ENCODE data around the gene SLC9A9. TPM values are rescaled to one million over a fixed set of nuclear protein-coding genes. Genes with fewer than 3 reads are reported as not detected.

SLC9A9 gene
- total and polyA plus RNA-seq, 4 donors = 3.3 to 15.0 (median 6.1) TPM

- TF ChIP-seq, protein P1, sequence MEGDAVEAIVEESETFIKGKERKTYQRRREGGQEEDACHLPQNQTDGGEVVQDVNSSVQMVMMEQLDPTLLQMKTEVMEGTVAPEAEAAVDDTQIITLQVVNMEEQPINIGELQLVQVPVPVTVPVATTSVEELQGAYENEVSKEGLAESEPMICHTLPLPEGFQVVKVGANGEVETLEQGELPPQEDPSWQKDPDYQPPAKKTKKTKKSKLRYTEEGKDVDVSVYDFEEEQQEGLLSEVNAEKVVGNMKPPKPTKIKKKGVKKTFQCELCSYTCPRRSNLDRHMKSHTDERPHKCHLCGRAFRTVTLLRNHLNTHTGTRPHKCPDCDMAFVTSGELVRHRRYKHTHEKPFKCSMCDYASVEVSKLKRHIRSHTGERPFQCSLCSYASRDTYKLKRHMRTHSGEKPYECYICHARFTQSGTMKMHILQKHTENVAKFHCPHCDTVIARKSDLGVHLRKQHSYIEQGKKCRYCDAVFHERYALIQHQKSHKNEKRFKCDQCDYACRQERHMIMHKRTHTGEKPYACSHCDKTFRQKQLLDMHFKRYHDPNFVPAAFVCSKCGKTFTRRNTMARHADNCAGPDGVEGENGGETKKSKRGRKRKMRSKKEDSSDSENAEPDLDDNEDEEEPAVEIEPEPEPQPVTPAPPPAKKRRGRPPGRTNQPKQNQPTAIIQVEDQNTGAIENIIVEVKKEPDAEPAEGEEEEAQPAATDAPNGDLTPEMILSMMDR (IDR thresholded peaks at IDR 0.05; ENCODE audit: low read depth, low read length, missing input control) = no peak
Measured at GRCh38 chr3:143672396-143673165, 175.7 kb downstream of the SLC9A9 start (continued).

DNA sequence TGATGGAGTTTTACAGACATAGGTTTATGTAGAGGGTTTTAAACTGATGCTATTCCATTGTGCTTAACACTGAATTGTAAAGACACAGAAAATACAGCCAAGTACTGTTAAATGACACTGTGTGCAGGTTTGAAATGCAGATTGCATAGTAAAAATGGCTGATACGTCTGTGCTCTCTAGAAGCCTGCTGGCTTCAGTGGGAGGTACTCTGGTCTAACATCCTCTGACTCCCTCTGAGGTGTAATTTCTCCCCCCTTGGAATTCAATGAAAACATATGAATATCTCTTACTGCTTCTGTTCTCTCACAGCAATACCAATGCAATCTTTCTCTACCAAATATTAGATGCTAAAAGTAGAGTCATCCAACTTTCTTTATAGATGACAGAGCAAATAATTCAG is 176.6 kb downstream of the SLC9A9 start:
- Histone ChIP-seq H3K4me1 (ENCODE audit: control insufficient read depth in 4 of 4, insufficient read depth in 4 of 4, low read length in 3 of 4) (peaks cover 0 to 15% (median 11%) of the 10 kb centered on the region in 4 donors), H3K9ac (ENCODE audit: low read depth in 1 of 2, low read length in 2 of 2) (no peak overlapping the region), H3K27me3 (ENCODE audit: control insufficient read depth in 4 of 4, insufficient read depth in 4 of 4, low read length in 3 of 4) (no peaks in the 10 kb centered on the region), H3K9me3 (ENCODE audit: control insufficient read depth in 4 of 4, low read length in 3 of 4) (no peaks in the 10 kb centered on the region), H3K27ac (ENCODE audit: low read depth in 1 of 2, low read length in 2 of 2) (no peak overlapping the region), H3K4me3 (ENCODE audit: low read depth in 1 of 3, low read length in 3 of 3) (no peak overlapping the region), H3K36me3 (ENCODE audit: control insufficient read depth in 4 of 4, insufficient read depth in 3 of 4, low read depth in 1 of 4, low read length in 3 of 4) (no peaks in the 10 kb centered on the region)
- no peak for DNase-seq (ENCODE audit: low spot score)
- WGBS = 81% methylated on average over 1 of the region's 1 CpG
- no peak for TF ChIP-seq RXRA (IDR thresholded peaks at IDR 0.05)

GRCh38 chr3:143668924-143669790 is 179.1 kb downstream of the SLC9A9 start:
- H3K9ac ChIP-seq (ENCODE audit: low read depth in 1 of 2, low read length in 2 of 2) = no peak overlapping the region
- H3K27ac ChIP-seq (ENCODE audit: low read depth in 1 of 2, low read length in 2 of 2) = no peak overlapping the region
- H3K36me3 ChIP-seq (ENCODE audit: control insufficient read depth in 4 of 4, insufficient read depth in 3 of 4, low read depth in 1 of 4, low read length in 3 of 4) = no peaks in the 10 kb centered on the region
- no peak overlapping the region for H3K4me3 ChIP-seq (ENCODE audit: low read depth in 1 of 3, low read length in 3 of 3)
- no peaks in the 10 kb centered on the region for H3K27me3 ChIP-seq (ENCODE audit: control insufficient read depth in 4 of 4, insufficient read depth in 4 of 4, low read length in 3 of 4)
- DNase-seq (ENCODE audit: low spot score) = no peak
- WGBS = 80% methylated on average over 5 of the region's 5 CpGs
- peaks cover 0 to 2% (median under 1%) of the 10 kb centered on the region in 4 donors for H3K4me1 ChIP-seq (ENCODE audit: control insufficient read depth in 4 of 4, insufficient read depth in 4 of 4, low read length in 3 of 4)
- no peaks in the 10 kb centered on the region for H3K9me3 ChIP-seq (ENCODE audit: control insufficient read depth in 4 of 4, low read length in 3 of 4)
- no peak for TF ChIP-seq RAD21 (IDR thresholded peaks at IDR 0.05)
- TF ChIP-seq RXRA (IDR thresholded peaks at IDR 0.05) = no peak
- no peak for TF ChIP-seq FOXA2 (IDR thresholded peaks at IDR 0.05)
- TF ChIP-seq SP1 (IDR thresholded peaks at IDR 0.05) = no peak
- TF ChIP-seq NR2F2 (IDR thresholded peaks at IDR 0.05) = no peak
- no peak for TF ChIP-seq JUND (IDR thresholded peaks at IDR 0.05)
- TF ChIP-seq, protein P2, sequence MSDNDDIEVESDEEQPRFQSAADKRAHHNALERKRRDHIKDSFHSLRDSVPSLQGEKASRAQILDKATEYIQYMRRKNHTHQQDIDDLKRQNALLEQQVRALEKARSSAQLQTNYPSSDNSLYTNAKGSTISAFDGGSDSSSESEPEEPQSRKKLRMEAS (IDR thresholded peaks at IDR 0.05) = no peak
- TF ChIP-seq, protein P3, sequence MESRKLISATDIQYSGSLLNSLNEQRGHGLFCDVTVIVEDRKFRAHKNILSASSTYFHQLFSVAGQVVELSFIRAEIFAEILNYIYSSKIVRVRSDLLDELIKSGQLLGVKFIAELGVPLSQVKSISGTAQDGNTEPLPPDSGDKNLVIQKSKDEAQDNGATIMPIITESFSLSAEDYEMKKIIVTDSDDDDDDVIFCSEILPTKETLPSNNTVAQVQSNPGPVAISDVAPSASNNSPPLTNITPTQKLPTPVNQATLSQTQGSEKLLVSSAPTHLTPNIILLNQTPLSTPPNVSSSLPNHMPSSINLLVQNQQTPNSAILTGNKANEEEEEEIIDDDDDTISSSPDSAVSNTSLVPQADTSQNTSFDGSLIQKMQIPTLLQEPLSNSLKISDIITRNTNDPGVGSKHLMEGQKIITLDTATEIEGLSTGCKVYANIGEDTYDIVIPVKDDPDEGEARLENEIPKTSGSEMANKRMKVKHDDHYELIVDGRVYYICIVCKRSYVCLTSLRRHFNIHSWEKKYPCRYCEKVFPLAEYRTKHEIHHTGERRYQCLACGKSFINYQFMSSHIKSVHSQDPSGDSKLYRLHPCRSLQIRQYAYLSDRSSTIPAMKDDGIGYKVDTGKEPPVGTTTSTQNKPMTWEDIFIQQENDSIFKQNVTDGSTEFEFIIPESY (IDR thresholded peaks at IDR 0.05) = no peak
- TF ChIP-seq EGR1 (IDR thresholded peaks at IDR 0.05; ENCODE audit: low read depth in 2 of 2) = no peak
- TF ChIP-seq GABPA (IDR thresholded peaks at IDR 0.05 in 1 of 2, conservative IDR thresholded peaks at IDR 0.05 in 1 of 2) = no peak
- TF ChIP-seq, protein P1 (IDR thresholded peaks at IDR 0.05; ENCODE audit: low read depth, low read length, missing input control) = no peak
- TF ChIP-seq TAF1 (conservative IDR thresholded peaks at IDR 0.05) = no peak
- TF ChIP-seq, protein P4, sequence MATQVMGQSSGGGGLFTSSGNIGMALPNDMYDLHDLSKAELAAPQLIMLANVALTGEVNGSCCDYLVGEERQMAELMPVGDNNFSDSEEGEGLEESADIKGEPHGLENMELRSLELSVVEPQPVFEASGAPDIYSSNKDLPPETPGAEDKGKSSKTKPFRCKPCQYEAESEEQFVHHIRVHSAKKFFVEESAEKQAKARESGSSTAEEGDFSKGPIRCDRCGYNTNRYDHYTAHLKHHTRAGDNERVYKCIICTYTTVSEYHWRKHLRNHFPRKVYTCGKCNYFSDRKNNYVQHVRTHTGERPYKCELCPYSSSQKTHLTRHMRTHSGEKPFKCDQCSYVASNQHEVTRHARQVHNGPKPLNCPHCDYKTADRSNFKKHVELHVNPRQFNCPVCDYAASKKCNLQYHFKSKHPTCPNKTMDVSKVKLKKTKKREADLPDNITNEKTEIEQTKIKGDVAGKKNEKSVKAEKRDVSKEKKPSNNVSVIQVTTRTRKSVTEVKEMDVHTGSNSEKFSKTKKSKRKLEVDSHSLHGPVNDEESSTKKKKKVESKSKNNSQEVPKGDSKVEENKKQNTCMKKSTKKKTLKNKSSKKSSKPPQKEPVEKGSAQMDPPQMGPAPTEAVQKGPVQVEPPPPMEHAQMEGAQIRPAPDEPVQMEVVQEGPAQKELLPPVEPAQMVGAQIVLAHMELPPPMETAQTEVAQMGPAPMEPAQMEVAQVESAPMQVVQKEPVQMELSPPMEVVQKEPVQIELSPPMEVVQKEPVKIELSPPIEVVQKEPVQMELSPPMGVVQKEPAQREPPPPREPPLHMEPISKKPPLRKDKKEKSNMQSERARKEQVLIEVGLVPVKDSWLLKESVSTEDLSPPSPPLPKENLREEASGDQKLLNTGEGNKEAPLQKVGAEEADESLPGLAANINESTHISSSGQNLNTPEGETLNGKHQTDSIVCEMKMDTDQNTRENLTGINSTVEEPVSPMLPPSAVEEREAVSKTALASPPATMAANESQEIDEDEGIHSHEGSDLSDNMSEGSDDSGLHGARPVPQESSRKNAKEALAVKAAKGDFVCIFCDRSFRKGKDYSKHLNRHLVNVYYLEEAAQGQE (IDR thresholded peaks at IDR 0.05) = no peak
- no peak for TF ChIP-seq ATF3 (IDR thresholded peaks at IDR 0.05)
- no peak for TF ChIP-seq FOXA1 (IDR thresholded peaks at IDR 0.05)
- TF ChIP-seq HNF4A (conservative IDR thresholded peaks at IDR 0.05) = no peak
- TF ChIP-seq HNF4G (IDR thresholded peaks at IDR 0.05) = no peak
- no peak for TF ChIP-seq YY1 (IDR thresholded peaks at IDR 0.05)
